Stimulated activated CD8-positive, alpha-beta memory T cell treated with anti-CD3 and anti-CD28 coated beads, Interleukin-7, amount 100 ng/mL, for 24 hours (primary cell): ENCODE data around the gene UQCC5.

Experiments
- DNase-seq: peaks from one replicate; pipeline ENCODE4 v3.0.0-alpha.2; 2020; ENCODE audit warnings: low read depth

UQCC5 gene

GRCh38 chr3:52570076-52570475 lies 33.7 kb downstream of the UQCC5 start:
- no peak for DNase-seq

GRCh38 chr3:52572221-52572620 lies 35.8 kb downstream of the UQCC5 start:
- DNase-seq = no peak

GRCh38 chr3:52574056-52574965 lies 37.9 kb downstream of the UQCC5 start:
- DNase-seq = no peak
